Endothelial cell of umbilical vein (primary cell): ENCODE results near the gene CTPS1. TPM values are rescaled to one million over a fixed set of nuclear protein-coding genes. Genes with fewer than 3 reads are reported as not detected.

ENCODE experiments used
- BruUV-seq: library from RNA; stranded (reverse); fragments of 400-500 nt; replicated peaks from 2 replicates; lab custom pipeline; 2021; lab: Mats Ljungman, UMichigan
- CTCF ChIA-PET: fragments of 300-600, 350-600 bp; sonication (Branson Sonifier 250); formaldehyde crosslinking; loops from one replicate; lab custom pipeline; 2021; ENCODE audit warnings: antibody characterized with exemption, inconsistent platforms; lab: Charles Lee
- POLR2A ChIA-PET: fragments of 300-600, 350-600 bp; sonication (Branson Sonifier 250); formaldehyde crosslinking; loops from one replicate; lab custom pipeline; 2021; ENCODE audit warnings: antibody characterized with exemption, inconsistent platforms; lab: Charles Lee
- DNase-seq: peaks from one replicate; pipeline ENCODE4 v3.0.0-alpha.2; 2011; ENCODE audit warnings: low read depth, low spot score
- FAIRE-seq: peaks from 2 replicates; lab custom pipeline; 2011; peaks lifted over from hg19 to GRCh38; lab: Jason Lieb, UNC
- H2AFZ ChIP-seq: 2 replicates; pipeline ENCODE4 v1.6.0; 2012; ENCODE audit warnings: low read depth, low read length, control low read depth, inconsistent platforms
- H3K27ac ChIP-seq: 2 replicates; pipeline ENCODE4 v1.5.1; 2011; ENCODE audit warnings: low read depth, mild to moderate bottlenecking, control low read depth, low read length, moderate library complexity; ENCODE audit not compliant: insufficient read depth
- H3K27me3 ChIP-seq, 2 experiments: 2 replicates each; pipeline versions ENCODE4 v1.6.0 to v1.6.1; 2011; ENCODE audit warnings: low read length in 2 of 2, mixed read lengths in 1 of 2; ENCODE audit not compliant: control insufficient read depth in 2 of 2, insufficient read depth in 2 of 2
- H3K36me3 ChIP-seq, 2 experiments: 2 replicates in 1 of 2; 3 replicates in 1 of 2; pipeline ENCODE4 v1.5.1; 2011; ENCODE audit warnings: low read length in 2 of 2, mild to moderate bottlenecking in 1 of 2, moderate library complexity in 1 of 2; ENCODE audit not compliant: control insufficient read depth in 2 of 2, insufficient read depth in 2 of 2; ENCODE audit errors: extremely low read depth in 1 of 2
- H3K4me1 ChIP-seq: 3 replicates; pipeline ENCODE4 v1.5.1; 2011; ENCODE audit warnings: mild to moderate bottlenecking, low read length; ENCODE audit not compliant: control insufficient read depth, insufficient read depth; ENCODE audit errors: extremely low read depth
- H3K4me2 ChIP-seq: 2 replicates; pipeline ENCODE4 v1.6.1; 2011; ENCODE audit warnings: low read length, control low read depth, mixed read lengths; ENCODE audit not compliant: insufficient read depth
- H3K4me3 ChIP-seq, 3 experiments: fragments of 200-600 bp in 1 of 3; sonication (generic), shearing (Covaris generic) in 1 of 3; replicated peaks in 1 of 3; 2 replicates each; pipeline ENCODE4 v1.5.1; 2011 to 2016; ENCODE audit warnings: control low read depth in 3 of 3, low read length in 3 of 3, mild to moderate bottlenecking in 2 of 3, inconsistent platforms in 1 of 3, low read depth in 1 of 3, moderate library complexity in 1 of 3; ENCODE audit not compliant: insufficient read depth in 1 of 3
- H3K79me2 ChIP-seq: 2 replicates; pipeline ENCODE4 v1.6.0; 2012; ENCODE audit warnings: low read length, inconsistent platforms; ENCODE audit not compliant: control insufficient read depth, insufficient read depth
- H3K9ac ChIP-seq: replicated peaks from 2 replicates; pipeline ENCODE3; 2011; ENCODE audit warnings: low read length, control low read depth; ENCODE audit not compliant: insufficient read depth; ENCODE audit errors: extremely low read depth
- H3K9me1 ChIP-seq: replicated peaks from 3 replicates; pipeline ENCODE4 v1.6.0; 2011; ENCODE audit warnings: mild to moderate bottlenecking, low read length; ENCODE audit not compliant: control insufficient read depth, insufficient read depth; ENCODE audit errors: extremely low read depth
- H3K9me3 ChIP-seq: replicated peaks from 2 replicates; pipeline ENCODE4 v1.5.1; 2012; ENCODE audit warnings: low read length, inconsistent platforms; ENCODE audit not compliant: control insufficient read depth, insufficient read depth
- H4K20me1 ChIP-seq: replicated peaks from 2 replicates; pipeline ENCODE3; 2011; ENCODE audit warnings: mild to moderate bottlenecking, low read length; ENCODE audit not compliant: control insufficient read depth, insufficient read depth; ENCODE audit errors: extremely low read depth
- EZH2 ChIP-seq: IDR thresholded peaks from 2 replicates; pipeline ENCODE4 v1.6.1; 2012; ENCODE audit warnings: borderline replicate concordance, low read depth, mild to moderate bottlenecking, moderate library complexity, low read length, inconsistent platforms; ENCODE audit not compliant: severe bottlenecking
- FOS ChIP-seq: IDR thresholded peaks from 2 replicates; pipeline ENCODE4 v1.6.1; 2011; ENCODE audit warnings: mild to moderate bottlenecking, low read length, moderate library complexity, borderline replicate concordance; ENCODE audit not compliant: insufficient read depth
- GATA2 ChIP-seq: IDR thresholded peaks from 2 replicates; pipeline ENCODE4 v1.7.0; 2011; ENCODE audit warnings: low read depth, mild to moderate bottlenecking, moderate library complexity, mixed read lengths, low read length; ENCODE audit not compliant: insufficient read length, insufficient read depth
- JUN ChIP-seq: IDR thresholded peaks from 2 replicates; pipeline ENCODE4 v1.6.1; 2011; ENCODE audit warnings: borderline replicate concordance, low read depth; ENCODE audit not compliant: insufficient read length, insufficient read depth
- MYC ChIP-seq: IDR thresholded peaks from one replicate; pipeline ENCODE4 v1.6.1; 2011; ENCODE audit warnings: mild to moderate bottlenecking, low read depth, low read length
- POLR2A ChIP-seq: IDR thresholded peaks from 2 replicates; pipeline ENCODE4 v1.6.1; 2012; ENCODE audit warnings: low read depth, mild to moderate bottlenecking, control low read depth, low read length
- POLR2AphosphoS5 ChIP-seq: IDR thresholded peaks from 2 replicates; pipeline ENCODE4 v1.6.1; 2012; ENCODE audit warnings: low read depth, mild to moderate bottlenecking, control low read depth, low read length, moderate library complexity; ENCODE audit not compliant: insufficient read depth
- dilution Hi-C: fragments of 300-500 bp; cut with MboI; formaldehyde crosslinking; loops from one replicate; pipeline ENCODE4 v1.15.0; 2019; ENCODE audit warnings: low sequenced_read_pairs; ENCODE audit not compliant: extremely low pct_ligation_motif_present
- intact Hi-C: fragments of 100-400 bp; cut with micrococcal nuclease; formaldehyde crosslinking; loops from one replicate; pipeline ENCODE4 v1.10.0; 2022
- polyA plus RNA-seq, 4 experiments: library from polyadenylated mRNA; depleted of rRNA in 3 of 4; stranded (reverse) in 3 of 4; unstranded in 1 of 4; fragments of >200 nt; gene quantifications; 2 replicates each; pipeline versions ENCODE4 v1.2.1 to v1.2.3, GENCODE V29; 2011 to 2012; ENCODE audit warnings: missing spikeins in 1 of 4
- total RNA-seq: library from RNA; stranded (reverse); gene quantifications from 2 replicates; pipeline ENCODE4 v1.2.3, GENCODE V29; 2021
- TF ChIP-seq, protein P1 (sequence below): IDR thresholded peaks from 2 replicates; pipeline ENCODE4 v1.6.1; 2011; ENCODE audit not compliant: insufficient read depth, insufficient read length
- TF ChIP-seq, protein P2 (sequence below), 2 donors: IDR thresholded peaks; 1 replicate in 1 of 2; 2 replicates in 1 of 2; pipeline ENCODE4 v1.5.1; 2011; ENCODE audit warnings: low read length in 2 of 2, mild to moderate bottlenecking in 2 of 2, moderate library complexity in 2 of 2, control low read depth in 1 of 2, inconsistent platforms in 1 of 2, low read depth in 1 of 2; ENCODE audit not compliant: insufficient read depth in 1 of 2; ENCODE audit errors: extremely low read depth in 1 of 2

The CTPS1 gene
- total and polyA plus RNA-seq, 2 donors (not counting 3 experiments of a cell fraction or from before 2014, with no cell fraction given) = 24.9 to 65.8 TPM

DNA sequence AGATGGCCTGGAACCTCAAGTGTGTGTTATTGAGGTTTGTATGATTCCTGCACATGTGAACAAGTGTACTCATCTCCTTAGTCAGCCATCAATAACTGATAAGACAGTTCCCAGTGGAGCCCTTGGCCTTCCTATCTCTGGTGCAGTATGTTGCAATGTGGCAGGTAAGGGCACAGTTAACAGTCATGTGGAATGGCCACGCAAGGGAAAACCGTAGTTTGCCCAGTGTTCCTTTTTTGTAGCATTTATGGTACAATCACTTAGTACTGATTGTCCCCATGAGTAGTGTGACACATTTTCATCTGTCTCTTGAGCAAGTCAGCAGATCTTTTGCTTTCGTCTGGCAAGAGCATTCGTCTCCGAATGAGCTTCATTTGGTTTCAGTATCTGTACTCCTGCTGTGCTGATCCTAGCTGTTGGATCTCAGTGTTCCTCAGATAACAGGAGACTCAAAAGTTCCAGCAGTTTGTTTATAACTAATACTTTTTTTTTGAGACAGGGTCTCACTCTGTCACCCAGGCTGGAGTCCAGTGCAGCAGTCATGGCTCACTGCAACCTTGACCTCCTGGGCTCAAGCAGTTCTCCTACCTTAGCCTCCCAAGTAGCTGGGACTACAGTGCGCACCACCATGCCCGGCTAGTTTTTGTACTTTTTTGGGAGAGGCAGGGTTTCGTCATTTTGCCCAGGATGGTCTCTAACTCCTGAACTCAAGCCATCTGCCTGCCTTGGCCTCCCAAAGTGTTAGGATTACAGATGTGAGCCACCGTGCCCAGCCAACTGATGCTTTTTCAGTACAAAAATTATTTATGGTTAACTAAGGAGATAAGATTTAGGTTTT is 8.2 kb downstream of the CTPS1 start:
- ChIA-PET POLR2A (no interaction called here), CTCF (interaction anchor here (1.2 to 1.7 kb wide), 2 partner anchors 14 to 138 kb away, joined by 3 to 4 read pairs; no protein-coding TSS in a partner anchor)
- H3K4me2 ChIP-seq = no peak overlapping the region
- peaks cover 33% of the 10 kb centered on the region for H3K79me2 ChIP-seq
- TF ChIP-seq POLR2AphosphoS5 (no peak), GATA2 (no peak), EZH2 (no peak), MYC (no peak), POLR2A (no peak), JUN (no peak), FOS (no peak)
- TF ChIP-seq, protein P1, sequence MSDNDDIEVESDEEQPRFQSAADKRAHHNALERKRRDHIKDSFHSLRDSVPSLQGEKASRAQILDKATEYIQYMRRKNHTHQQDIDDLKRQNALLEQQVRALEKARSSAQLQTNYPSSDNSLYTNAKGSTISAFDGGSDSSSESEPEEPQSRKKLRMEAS = no peak
- TF ChIP-seq, protein P2, sequence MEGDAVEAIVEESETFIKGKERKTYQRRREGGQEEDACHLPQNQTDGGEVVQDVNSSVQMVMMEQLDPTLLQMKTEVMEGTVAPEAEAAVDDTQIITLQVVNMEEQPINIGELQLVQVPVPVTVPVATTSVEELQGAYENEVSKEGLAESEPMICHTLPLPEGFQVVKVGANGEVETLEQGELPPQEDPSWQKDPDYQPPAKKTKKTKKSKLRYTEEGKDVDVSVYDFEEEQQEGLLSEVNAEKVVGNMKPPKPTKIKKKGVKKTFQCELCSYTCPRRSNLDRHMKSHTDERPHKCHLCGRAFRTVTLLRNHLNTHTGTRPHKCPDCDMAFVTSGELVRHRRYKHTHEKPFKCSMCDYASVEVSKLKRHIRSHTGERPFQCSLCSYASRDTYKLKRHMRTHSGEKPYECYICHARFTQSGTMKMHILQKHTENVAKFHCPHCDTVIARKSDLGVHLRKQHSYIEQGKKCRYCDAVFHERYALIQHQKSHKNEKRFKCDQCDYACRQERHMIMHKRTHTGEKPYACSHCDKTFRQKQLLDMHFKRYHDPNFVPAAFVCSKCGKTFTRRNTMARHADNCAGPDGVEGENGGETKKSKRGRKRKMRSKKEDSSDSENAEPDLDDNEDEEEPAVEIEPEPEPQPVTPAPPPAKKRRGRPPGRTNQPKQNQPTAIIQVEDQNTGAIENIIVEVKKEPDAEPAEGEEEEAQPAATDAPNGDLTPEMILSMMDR (IDR thresholded peaks at IDR 0.05; ENCODE audit: extremely low read depth in 1 of 2, insufficient read depth in 1 of 2, low read depth in 1 of 2, low read length in 2 of 2) = no peak
- H3K36me3 ChIP-seq = peaks cover 28 to 47% of the 10 kb centered on the region in 2 experiments
- H3K9me1 ChIP-seq = no peaks in the 10 kb centered on the region
- dilution Hi-C loops = no loop called here
- no peak overlapping the region for H3K9ac ChIP-seq
- DNase-seq (no peak), FAIRE-seq (no peak)
- intact Hi-C loops = no loop called here
- H3K4me3 ChIP-seq = no peak overlapping the region
- no peaks in the 10 kb centered on the region for H4K20me1 ChIP-seq
- H2AFZ ChIP-seq = no peak overlapping the region
- H3K27ac ChIP-seq = no peak overlapping the region
- H3K9me3 ChIP-seq = no peaks in the 10 kb centered on the region
- H3K27me3 ChIP-seq = no peaks in the 10 kb centered on the region
- no TSS peak for BruUV-seq
- peaks cover 8% of the 10 kb centered on the region for H3K4me1 ChIP-seq
